Rectal smooth muscle tissue (tissue), 1 donor: ENCODE results near the gene CYBRD1.
"Not testable (repeated sequence)": the region's sequence is repeated elsewhere in the genome, so short reads cannot be mapped to it uniquely, and the experiment has no call there.

Experiments
- H3K27ac ChIP-seq: one replicate; pipeline ENCODE4 v1.7.0; 2013; ENCODE audit warnings: low read depth, low read length, inconsistent platforms
- H3K27me3 ChIP-seq: one replicate; pipeline ENCODE4 v1.7.0; 2013; ENCODE audit warnings: low read length; ENCODE audit not compliant: control insufficient read depth, insufficient read depth
- H3K36me3 ChIP-seq: one replicate; pipeline ENCODE4 v1.7.0; 2013; ENCODE audit warnings: low read length; ENCODE audit not compliant: control insufficient read depth, insufficient read depth
- H3K4me1 ChIP-seq: one replicate; pipeline ENCODE4 v1.7.0; 2013; ENCODE audit warnings: low read length; ENCODE audit not compliant: control insufficient read depth, insufficient read depth
- H3K4me3 ChIP-seq: one replicate; pipeline ENCODE4 v1.7.0; 2013; ENCODE audit warnings: low read length
- H3K9ac ChIP-seq: one replicate; pipeline ENCODE4 v1.7.0; 2013; ENCODE audit warnings: low read length

Gene CYBRD1

GRCh38 chr2:171521361-171522051, 768 bp upstream of the CYBRD1 start:
- H3K4me1 ChIP-seq = peaks cover 7% of the 10 kb centered on the region
- H3K9ac ChIP-seq = no peak overlapping the region
- no peaks in the 10 kb centered on the region for H3K27me3 ChIP-seq
- no peaks in the 10 kb centered on the region for H3K36me3 ChIP-seq
- peak overlapping the region; percentile 88 for H3K4me3 ChIP-seq
- H3K27ac ChIP-seq = peak overlapping the region; percentile 94

GRCh38 chr2:171522788-171523087, 464 bp downstream of the CYBRD1 start:
- Histone ChIP-seq H3K4me1 (peaks cover 7% of the 10 kb centered on the region), H3K27ac (peak overlapping the region; percentile 94), H3K36me3 (no peaks in the 10 kb centered on the region), H3K9ac (peak overlapping the region; percentile 54), H3K4me3 (peak overlapping the region; percentile 88), H3K27me3 (no peaks in the 10 kb centered on the region)

GRCh38 chr2:171523088-171524017, 1.1 kb downstream of the CYBRD1 start:
- Histone ChIP-seq H3K4me3 (peak overlapping the region; percentile 88), H3K27ac (peak overlapping the region; percentile 94), H3K27me3 (no peaks in the 10 kb centered on the region), H3K4me1 (peaks cover 7% of the 10 kb centered on the region), H3K36me3 (no peaks in the 10 kb centered on the region), H3K9ac (peak overlapping the region; percentile 54)

- Histone ChIP-seq H3K27me3 (no peaks in the 10 kb centered on the region), H3K27ac (peak overlapping the region; percentile 94), H3K36me3 (no peaks in the 10 kb centered on the region), H3K4me3 (peak overlapping the region; percentile 88), H3K4me1 (peaks cover 7% of the 10 kb centered on the region), H3K9ac (no peak overlapping the region)
Measured at GRCh38 chr2:171524018-171524401, 1.7 kb downstream of the CYBRD1 start.

GRCh38 chr2:171529914-171530313, 7.6 kb downstream of the CYBRD1 start:
- Histone ChIP-seq H3K36me3 (no peaks in the 10 kb centered on the region), H3K4me3 (no peak overlapping the region), H3K4me1 (peaks cover 3% of the 10 kb centered on the region), H3K27me3 (no peaks in the 10 kb centered on the region), H3K27ac (no peak overlapping the region), H3K9ac (no peak overlapping the region)

GRCh38 chr2:171530378-171530777, 8.1 kb downstream of the CYBRD1 start:
- Histone ChIP-seq H3K27me3 (no peaks in the 10 kb centered on the region), H3K36me3 (no peaks in the 10 kb centered on the region), H3K9ac (no peak overlapping the region), H3K4me1 (peaks cover 3% of the 10 kb centered on the region), H3K4me3 (no peak overlapping the region), H3K27ac (no peak overlapping the region)

GRCh38 chr2:171530859-171531258, 8.6 kb downstream of the CYBRD1 start:
- not testable (repeated sequence) for H3K27me3 ChIP-seq, H3K27ac ChIP-seq, H3K9ac ChIP-seq, H3K4me3 ChIP-seq, H3K4me1 ChIP-seq, H3K36me3 ChIP-seq

- Histone ChIP-seq H3K9ac (no peak overlapping the region), H3K36me3 (no peaks in the 10 kb centered on the region), H3K4me1 (peaks cover 3% of the 10 kb centered on the region), H3K27me3 (no peaks in the 10 kb centered on the region), H3K27ac (no peak overlapping the region), H3K4me3 (no peak overlapping the region)
Measured at GRCh38 chr2:171531291-171531690, 9.0 kb downstream of the CYBRD1 start.

- H3K9ac ChIP-seq = no peak overlapping the region
- H3K4me1 ChIP-seq = peaks cover 3% of the 10 kb centered on the region
- H3K4me3 ChIP-seq = no peak overlapping the region
- H3K36me3 ChIP-seq = no peaks in the 10 kb centered on the region
- H3K27ac ChIP-seq = no peak overlapping the region
- H3K27me3 ChIP-seq = no peaks in the 10 kb centered on the region
Measured at GRCh38 chr2:171531836-171532450, 9.7 kb downstream of the CYBRD1 start.

GRCh38 chr2:171533331-171533730, 11.1 kb downstream of the CYBRD1 start:
- Histone ChIP-seq H3K4me3 (no peak overlapping the region), H3K27me3 (no peaks in the 10 kb centered on the region), H3K27ac (no peak overlapping the region), H3K4me1 (peaks cover 3% of the 10 kb centered on the region), H3K9ac (no peak overlapping the region), H3K36me3 (no peaks in the 10 kb centered on the region)

GRCh38 chr2:171535528-171535927, 13.3 kb downstream of the CYBRD1 start:
- not testable (repeated sequence) for H3K4me3 ChIP-seq, H3K36me3 ChIP-seq, H3K9ac ChIP-seq, H3K27ac ChIP-seq, H3K27me3 ChIP-seq, H3K4me1 ChIP-seq

- Histone ChIP-seq H3K9ac (no peak overlapping the region), H3K27ac (no peak overlapping the region), H3K4me3 (no peak overlapping the region), H3K27me3 (no peaks in the 10 kb centered on the region), H3K4me1 (no peaks in the 10 kb centered on the region), H3K36me3 (no peaks in the 10 kb centered on the region)
Measured at GRCh38 chr2:171540437-171540836, 18.2 kb downstream of the CYBRD1 start.
